ENCODE results near the gene COA3.

DNA sequence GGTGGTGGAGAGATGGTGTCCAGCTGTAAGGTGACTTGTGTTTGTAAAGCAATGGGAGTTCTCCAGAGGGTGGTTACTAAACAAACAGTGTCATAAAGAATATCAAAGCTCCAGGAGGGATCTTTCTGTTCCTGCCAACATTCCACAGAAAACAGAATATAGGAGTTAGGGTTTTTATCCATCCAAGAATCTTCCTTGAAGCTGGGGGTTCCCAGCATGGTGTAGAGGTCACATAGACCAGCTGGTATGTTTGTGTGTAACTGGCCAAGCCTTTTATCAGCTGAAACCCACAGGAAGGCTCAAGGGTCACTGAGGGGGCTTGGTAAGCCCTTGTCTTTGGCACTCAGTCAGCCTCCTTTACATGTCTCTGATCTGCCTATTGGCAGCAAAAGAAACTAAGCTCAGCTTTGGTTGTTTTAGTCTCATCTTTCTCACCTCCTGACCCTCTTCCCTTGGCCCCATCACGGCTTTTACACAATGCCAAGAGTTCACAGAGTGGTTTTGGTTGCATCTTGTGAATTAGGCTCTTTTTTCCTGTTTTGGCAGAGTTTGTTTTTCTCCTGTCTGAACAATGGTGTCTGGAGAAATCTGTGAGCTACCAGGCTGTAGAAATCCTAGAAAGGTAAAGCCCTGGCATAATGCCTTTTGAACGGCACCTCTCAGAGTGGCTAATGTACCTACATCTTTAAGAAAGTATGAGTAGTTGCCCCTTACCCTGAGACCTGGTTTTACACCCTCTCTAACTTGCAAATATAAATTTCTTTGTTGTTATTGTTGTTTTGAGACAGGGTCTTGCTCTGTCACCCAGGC lies 4.8 kb upstream of the COA3 start:
- TF ChIP-seq CHD2 (IDR thresholded peaks at IDR 0.05; ENCODE audit: low read length, partially characterized antibody) (no peak), EP300 (IDR thresholded peaks at IDR 0.05) (peak in 1 of 2 experiments; percentile 63; a peak in 1 of 5 replicates), SMC3 (IDR thresholded peaks at IDR 0.05) (no peak), RAD21 (conservative IDR thresholded peaks at IDR 0.05 in 1 of 2, IDR thresholded peaks at IDR 0.05 in 1 of 2) (no peak), RARB (CRISPR knock-in tag; IDR thresholded peaks at IDR 0.05) (no peak), CEBPB (IDR thresholded peaks at IDR 0.05) (no peak), POLR2A (IDR thresholded peaks at IDR 0.05; ENCODE audit: low read length) (no peak), JUNB (IDR thresholded peaks at IDR 0.05) (no peak), MAFK (IDR thresholded peaks at IDR 0.05; ENCODE audit: partially characterized antibody) (no peak), NR3C1 (IDR thresholded peaks at IDR 0.05) (no peak), RFX5 (IDR thresholded peaks at IDR 0.05) (no peak), HOXA7 (CRISPR knock-in tag; IDR thresholded peaks at IDR 0.05) (no peak)
- TF ChIP-seq, protein P1, sequence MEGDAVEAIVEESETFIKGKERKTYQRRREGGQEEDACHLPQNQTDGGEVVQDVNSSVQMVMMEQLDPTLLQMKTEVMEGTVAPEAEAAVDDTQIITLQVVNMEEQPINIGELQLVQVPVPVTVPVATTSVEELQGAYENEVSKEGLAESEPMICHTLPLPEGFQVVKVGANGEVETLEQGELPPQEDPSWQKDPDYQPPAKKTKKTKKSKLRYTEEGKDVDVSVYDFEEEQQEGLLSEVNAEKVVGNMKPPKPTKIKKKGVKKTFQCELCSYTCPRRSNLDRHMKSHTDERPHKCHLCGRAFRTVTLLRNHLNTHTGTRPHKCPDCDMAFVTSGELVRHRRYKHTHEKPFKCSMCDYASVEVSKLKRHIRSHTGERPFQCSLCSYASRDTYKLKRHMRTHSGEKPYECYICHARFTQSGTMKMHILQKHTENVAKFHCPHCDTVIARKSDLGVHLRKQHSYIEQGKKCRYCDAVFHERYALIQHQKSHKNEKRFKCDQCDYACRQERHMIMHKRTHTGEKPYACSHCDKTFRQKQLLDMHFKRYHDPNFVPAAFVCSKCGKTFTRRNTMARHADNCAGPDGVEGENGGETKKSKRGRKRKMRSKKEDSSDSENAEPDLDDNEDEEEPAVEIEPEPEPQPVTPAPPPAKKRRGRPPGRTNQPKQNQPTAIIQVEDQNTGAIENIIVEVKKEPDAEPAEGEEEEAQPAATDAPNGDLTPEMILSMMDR (IDR thresholded peaks at IDR 0.05) = no peak
- TF ChIP-seq, protein P2, sequence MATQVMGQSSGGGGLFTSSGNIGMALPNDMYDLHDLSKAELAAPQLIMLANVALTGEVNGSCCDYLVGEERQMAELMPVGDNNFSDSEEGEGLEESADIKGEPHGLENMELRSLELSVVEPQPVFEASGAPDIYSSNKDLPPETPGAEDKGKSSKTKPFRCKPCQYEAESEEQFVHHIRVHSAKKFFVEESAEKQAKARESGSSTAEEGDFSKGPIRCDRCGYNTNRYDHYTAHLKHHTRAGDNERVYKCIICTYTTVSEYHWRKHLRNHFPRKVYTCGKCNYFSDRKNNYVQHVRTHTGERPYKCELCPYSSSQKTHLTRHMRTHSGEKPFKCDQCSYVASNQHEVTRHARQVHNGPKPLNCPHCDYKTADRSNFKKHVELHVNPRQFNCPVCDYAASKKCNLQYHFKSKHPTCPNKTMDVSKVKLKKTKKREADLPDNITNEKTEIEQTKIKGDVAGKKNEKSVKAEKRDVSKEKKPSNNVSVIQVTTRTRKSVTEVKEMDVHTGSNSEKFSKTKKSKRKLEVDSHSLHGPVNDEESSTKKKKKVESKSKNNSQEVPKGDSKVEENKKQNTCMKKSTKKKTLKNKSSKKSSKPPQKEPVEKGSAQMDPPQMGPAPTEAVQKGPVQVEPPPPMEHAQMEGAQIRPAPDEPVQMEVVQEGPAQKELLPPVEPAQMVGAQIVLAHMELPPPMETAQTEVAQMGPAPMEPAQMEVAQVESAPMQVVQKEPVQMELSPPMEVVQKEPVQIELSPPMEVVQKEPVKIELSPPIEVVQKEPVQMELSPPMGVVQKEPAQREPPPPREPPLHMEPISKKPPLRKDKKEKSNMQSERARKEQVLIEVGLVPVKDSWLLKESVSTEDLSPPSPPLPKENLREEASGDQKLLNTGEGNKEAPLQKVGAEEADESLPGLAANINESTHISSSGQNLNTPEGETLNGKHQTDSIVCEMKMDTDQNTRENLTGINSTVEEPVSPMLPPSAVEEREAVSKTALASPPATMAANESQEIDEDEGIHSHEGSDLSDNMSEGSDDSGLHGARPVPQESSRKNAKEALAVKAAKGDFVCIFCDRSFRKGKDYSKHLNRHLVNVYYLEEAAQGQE (IDR thresholded peaks at IDR 0.05) = no peak
